Fibroblast of pulmonary artery (primary cell): ENCODE data around the gene POLR3GL.

Source experiments
- DNase-seq: peaks from one replicate; pipeline ENCODE4 v3.0.0-alpha.2; 2010; ENCODE audit warnings: low read depth
- H3K4me3 ChIP-seq: replicated peaks from 2 replicates; pipeline ENCODE4 v1.5.1; 2011; ENCODE audit warnings: low read depth, mild to moderate bottlenecking, control low read depth, low read length, moderate library complexity
- TF ChIP-seq, protein P1 (sequence below): IDR thresholded peaks from 2 replicates; pipeline ENCODE4 v1.5.1; 2011; ENCODE audit warnings: mild to moderate bottlenecking, control low read depth, low read length, inconsistent platforms; ENCODE audit errors: missing control alignments

Gene POLR3GL

DNA sequence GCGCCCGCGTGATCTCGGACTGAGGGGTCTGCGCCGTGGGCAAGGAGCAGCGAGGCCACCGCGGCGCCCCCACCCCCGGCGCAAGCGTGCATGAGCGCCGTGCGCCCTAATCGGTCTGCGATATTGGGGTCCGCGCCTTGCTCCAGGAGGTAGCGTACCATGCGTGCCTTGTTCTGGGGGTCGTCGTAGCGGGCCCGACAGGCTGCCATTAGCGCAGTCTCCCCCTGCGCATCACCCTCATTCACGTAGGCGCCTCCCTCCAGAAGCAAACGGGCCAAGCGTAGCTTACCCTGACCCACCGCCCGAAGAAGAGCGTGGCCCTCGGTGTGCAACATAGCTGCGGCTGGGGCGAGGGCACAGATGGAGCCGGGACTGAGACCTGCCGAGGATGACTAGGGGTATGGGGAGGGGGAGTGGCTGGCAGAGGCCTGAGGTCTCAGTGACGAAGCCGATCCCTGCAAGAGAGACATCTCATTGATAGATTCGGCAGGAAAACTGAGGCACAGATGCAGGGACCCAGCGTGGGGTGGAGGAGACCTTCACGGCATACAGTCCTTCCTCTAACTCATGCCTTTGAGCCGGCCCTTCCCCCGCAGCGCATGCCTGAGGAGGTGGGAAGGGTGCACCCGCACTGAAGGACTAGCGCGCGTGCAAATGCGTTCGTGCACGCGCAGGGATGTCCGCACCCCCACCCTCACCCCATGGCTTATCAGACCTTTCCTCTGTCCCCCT, 2.9 kb upstream of the POLR3GL start:
- H3K4me3 ChIP-seq, result peak overlapping the region; percentile 68
- TF ChIP-seq, protein P1, sequence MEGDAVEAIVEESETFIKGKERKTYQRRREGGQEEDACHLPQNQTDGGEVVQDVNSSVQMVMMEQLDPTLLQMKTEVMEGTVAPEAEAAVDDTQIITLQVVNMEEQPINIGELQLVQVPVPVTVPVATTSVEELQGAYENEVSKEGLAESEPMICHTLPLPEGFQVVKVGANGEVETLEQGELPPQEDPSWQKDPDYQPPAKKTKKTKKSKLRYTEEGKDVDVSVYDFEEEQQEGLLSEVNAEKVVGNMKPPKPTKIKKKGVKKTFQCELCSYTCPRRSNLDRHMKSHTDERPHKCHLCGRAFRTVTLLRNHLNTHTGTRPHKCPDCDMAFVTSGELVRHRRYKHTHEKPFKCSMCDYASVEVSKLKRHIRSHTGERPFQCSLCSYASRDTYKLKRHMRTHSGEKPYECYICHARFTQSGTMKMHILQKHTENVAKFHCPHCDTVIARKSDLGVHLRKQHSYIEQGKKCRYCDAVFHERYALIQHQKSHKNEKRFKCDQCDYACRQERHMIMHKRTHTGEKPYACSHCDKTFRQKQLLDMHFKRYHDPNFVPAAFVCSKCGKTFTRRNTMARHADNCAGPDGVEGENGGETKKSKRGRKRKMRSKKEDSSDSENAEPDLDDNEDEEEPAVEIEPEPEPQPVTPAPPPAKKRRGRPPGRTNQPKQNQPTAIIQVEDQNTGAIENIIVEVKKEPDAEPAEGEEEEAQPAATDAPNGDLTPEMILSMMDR, result no peak
- no peak for DNase-seq

DNA sequence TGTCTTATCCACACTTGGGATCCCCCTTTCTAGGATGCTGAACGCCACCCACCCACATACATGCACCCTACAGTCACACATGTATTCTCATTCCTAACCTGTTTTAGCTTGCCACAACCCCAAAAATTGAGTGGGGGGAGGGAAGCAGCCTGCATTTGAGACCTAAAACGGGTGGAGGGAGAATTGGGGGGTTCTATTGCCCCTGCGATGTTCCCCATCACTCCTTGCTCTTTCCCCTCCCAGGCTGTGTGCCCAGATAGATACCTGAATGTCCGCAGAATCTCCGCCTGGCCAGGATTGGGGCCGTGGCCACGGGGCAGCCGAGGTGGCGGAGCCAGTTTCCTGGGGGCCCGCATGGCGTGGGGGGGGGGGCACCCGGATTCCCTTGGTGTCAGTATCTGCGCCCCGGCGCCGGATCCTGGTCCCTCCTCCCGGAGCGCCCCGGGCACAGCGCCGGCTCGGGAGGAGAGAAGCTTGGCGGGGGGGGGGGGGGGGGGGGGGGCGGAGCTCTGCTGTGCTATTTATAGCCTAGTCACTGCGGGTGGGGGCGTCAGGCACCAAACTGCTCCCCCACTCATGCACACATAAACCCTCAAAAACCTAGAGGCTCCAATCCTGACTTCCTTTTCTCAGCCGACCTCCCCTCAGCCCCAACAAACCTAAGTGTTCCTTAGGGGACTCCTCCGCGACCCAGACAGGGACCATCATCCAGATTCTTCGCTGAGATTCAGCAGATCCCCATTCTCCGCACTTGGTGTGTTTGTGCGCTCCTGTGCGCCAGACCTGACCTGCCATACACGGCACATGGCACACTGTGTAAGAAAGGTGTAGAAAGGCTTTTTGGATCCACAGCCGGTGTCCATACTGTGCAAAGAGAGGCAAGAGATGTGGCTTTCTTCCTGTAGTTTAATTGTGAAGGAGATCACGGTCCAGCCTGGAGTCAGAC, 2.1 kb upstream of the POLR3GL start:
- H3K4me3 ChIP-seq, result peak overlapping the region; percentile 68
- TF ChIP-seq, protein P1, result no peak
- no peak for DNase-seq

DNA sequence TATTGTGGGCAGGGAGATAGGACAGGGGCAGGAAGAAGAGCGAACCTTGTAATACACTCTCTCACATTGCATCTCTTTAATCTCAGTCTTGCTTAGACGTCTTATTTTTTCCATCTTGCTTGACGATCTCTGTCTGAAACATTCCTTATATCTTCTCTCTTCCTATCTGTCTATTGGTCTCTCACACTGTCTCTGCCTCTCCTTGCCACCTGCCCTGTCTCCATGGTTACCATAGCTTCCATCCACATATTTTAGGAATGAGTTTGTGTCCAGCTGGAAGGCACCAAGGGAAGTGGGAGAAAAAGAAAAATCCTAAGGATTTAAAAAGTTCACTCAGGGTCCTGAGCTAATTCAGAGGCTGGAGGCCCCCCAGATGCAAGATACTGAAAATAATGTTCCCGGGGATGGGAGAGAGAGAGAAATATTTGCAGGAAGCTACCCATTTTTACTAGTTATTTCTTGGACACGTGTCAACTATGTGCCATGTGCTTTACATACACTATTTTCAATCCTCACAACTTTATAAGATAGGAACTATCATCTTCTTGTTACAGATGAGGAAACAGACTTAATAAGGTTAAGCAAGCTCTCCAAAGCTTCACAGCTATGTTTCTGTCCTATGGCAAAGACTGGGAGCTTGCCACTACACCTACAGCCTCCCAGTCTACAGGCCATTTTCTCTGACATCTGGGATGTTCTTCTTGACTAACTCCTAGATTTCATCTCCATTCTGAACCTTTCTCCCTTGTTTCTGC, 1.0 kb upstream of the POLR3GL start:
- peak; percentile 58 for DNase-seq
- peak overlapping the region; percentile 65 for H3K4me3 ChIP-seq
- TF ChIP-seq, protein P1, result no peak

DNA sequence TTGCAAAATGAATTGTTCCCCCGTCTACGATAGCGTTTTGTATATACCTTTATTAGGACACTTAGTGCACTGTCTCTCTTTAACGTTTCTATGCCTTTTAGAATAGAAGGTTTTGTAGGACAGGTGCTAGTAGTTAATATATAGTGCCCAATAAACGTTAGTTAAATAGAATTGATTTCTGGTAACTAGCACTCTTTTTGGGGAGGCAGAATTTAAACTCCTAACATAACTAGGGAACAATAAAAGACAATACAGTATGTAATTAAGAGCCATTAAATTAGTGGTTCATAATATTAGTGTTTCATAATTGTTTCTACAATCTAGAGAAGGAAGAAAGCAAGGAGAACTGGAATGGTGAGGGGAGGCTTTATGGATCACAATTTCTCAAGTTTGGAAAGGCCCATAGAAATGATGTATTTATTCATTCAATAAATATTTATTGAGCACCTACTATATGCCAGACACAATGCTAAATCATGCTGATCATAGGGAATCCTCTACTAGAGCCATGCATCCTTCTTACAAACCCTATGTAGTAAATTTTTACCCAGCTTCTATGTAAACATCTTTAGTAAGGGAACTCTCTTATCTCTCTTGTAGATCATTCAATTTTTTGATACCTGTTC, 742 bp downstream of the POLR3GL start:
- TF ChIP-seq, protein P1, result no peak
- H3K4me3 ChIP-seq, result peak overlapping the region; percentile 65
- DNase-seq, result no peak

DNA sequence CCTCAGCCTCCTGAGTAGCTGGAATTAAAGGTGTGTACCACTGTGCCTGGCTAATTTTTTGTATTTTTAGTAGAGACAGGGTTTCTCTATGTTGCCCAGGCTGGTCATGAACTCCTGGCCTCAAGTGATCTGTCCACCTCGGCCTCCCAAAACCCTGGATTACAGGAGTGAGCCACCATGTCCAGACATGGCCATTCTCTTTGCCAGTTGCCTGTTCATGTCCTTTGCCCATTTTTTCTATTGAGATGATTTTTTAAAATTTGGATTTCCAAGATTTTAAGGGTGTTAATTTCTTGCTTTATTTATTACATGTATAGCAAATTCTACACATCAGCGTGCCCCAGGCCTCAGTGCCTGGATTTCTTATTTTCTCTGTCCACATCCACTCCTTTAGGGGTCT, 2.8 kb downstream of the POLR3GL start:
- no peak overlapping the region for H3K4me3 ChIP-seq
- TF ChIP-seq, protein P1, result no peak
- no peak for DNase-seq

DNA sequence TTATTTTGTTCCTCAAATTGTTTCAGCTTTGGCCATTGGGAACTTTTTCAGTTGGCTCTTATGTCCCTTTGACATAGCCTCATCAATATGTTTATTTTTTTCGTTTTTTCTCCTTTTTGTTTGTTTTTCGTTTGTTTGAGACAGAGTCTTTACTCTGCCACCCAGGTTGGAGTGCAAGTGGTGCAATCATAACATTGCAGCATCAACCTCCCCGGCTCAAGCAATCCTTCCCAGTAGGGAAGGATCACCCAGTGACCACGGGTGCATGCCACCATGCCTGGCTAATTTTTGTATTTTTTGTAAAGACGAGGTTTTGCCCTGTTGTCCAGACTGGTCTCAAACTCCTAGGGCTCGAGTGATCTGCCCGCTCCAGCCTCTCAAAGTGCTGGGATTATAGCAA, 8.1 kb downstream of the POLR3GL start:
- no peak for DNase-seq
- H3K4me3 ChIP-seq, result no peak overlapping the region
- TF ChIP-seq, protein P1, result no peak
